ENCODE data around the gene NPLOC4. TPM values are rescaled to one million over a fixed set of nuclear protein-coding genes. Genes with fewer than 3 reads are reported as not detected.

Gene NPLOC4
- total and polyA plus RNA-seq, 2 of the 13 experiments (the other 11 are each of a cell fraction or from before 2014, with no cell fraction given), result 57.0 to 97.0 TPM

DNA sequence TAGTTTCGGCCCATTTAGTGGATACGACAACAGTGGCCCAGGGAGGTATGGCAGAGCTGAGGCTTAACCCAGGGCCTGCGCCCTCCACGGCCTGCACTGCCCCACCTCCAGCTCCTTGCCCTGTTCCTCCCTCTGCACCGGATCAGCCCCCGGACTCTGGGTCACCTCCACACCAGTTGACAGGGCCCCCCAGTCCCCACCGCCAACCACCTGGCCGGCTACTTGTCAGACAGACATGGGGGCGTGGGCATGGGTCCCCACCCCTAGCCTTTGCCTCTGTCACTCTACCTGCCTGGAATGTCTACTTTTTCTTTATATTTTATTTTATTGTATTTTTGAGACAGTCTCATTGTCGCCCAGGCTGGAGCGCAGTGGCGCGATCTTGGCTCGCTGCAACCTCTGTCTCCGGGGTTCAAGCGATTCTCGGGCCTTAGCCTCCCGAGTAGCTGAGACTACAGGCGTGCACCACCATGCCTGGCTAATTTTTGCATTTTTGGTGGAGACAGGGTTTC, 121.3 kb downstream of the NPLOC4 start (continued):
- TF ChIP-seq CHCHD3 (CRISPR knock-in tag; IDR thresholded peaks at IDR 0.05) (no peak), ZMYM3 (CRISPR knock-in tag; IDR thresholded peaks at IDR 0.05) (peak; percentile 48; the same call in 1 of the 2 replicates), ZC3H13 (CRISPR knock-in tag; IDR thresholded peaks at IDR 0.05) (no peak), GFI1 (CRISPR knock-in tag; IDR thresholded peaks at IDR 0.05; ENCODE audit: borderline replicate concordance) (no peak), SIX1 (CRISPR knock-in tag; IDR thresholded peaks at IDR 0.05; ENCODE audit: borderline replicate concordance) (no peak), ZNF629 (CRISPR knock-in tag; conservative IDR thresholded peaks at IDR 0.05) (no peak), RARG (CRISPR knock-in tag; IDR thresholded peaks at IDR 0.05; ENCODE audit: low read depth) (no peak), ZSCAN12 (CRISPR knock-in tag; IDR thresholded peaks at IDR 0.05) (no peak), ZBTB3 (CRISPR knock-in tag; IDR thresholded peaks at IDR 0.05; ENCODE audit: borderline replicate concordance, low read depth) (no peak), ZNF772 (CRISPR knock-in tag; IDR thresholded peaks at IDR 0.05) (peak; percentile 24; the same call in 1 of the 2 replicates), MAZ (IDR thresholded peaks at IDR 0.05; ENCODE audit: borderline replicate concordance, low read depth, low read length) (no peak), MAZ (CRISPR knock-in tag; IDR thresholded peaks at IDR 0.05; ENCODE audit: low read depth) (no peak), STAT5B (CRISPR knock-in tag; IDR thresholded peaks at IDR 0.05) (no peak), IKZF4 (CRISPR knock-in tag; IDR thresholded peaks at IDR 0.05; ENCODE audit: borderline replicate concordance, low read depth, not compliant biosample characterization) (peak; percentile 3), KDM4B (CRISPR knock-in tag; IDR thresholded peaks at IDR 0.05) (no peak), CCDC6 (CRISPR knock-in tag; IDR thresholded peaks at IDR 0.05) (no peak)
- TF ChIP-seq, protein P1, sequence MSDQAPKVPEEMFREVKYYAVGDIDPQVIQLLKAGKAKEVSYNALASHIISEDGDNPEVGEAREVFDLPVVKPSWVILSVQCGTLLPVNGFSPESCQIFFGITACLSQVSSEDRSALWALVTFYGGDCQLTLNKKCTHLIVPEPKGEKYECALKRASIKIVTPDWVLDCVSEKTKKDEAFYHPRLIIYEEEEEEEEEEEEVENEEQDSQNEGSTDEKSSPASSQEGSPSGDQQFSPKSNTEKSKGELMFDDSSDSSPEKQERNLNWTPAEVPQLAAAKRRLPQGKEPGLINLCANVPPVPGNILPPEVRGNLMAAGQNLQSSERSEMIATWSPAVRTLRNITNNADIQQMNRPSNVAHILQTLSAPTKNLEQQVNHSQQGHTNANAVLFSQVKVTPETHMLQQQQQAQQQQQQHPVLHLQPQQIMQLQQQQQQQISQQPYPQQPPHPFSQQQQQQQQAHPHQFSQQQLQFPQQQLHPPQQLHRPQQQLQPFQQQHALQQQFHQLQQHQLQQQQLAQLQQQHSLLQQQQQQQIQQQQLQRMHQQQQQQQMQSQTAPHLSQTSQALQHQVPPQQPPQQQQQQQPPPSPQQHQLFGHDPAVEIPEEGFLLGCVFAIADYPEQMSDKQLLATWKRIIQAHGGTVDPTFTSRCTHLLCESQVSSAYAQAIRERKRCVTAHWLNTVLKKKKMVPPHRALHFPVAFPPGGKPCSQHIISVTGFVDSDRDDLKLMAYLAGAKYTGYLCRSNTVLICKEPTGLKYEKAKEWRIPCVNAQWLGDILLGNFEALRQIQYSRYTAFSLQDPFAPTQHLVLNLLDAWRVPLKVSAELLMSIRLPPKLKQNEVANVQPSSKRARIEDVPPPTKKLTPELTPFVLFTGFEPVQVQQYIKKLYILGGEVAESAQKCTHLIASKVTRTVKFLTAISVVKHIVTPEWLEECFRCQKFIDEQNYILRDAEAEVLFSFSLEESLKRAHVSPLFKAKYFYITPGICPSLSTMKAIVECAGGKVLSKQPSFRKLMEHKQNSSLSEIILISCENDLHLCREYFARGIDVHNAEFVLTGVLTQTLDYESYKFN (CRISPR knock-in tag; conservative IDR thresholded peaks at IDR 0.05), result peak; percentile 3; the same call in 1 of the 2 replicates
- TF ChIP-seq, protein P2, sequence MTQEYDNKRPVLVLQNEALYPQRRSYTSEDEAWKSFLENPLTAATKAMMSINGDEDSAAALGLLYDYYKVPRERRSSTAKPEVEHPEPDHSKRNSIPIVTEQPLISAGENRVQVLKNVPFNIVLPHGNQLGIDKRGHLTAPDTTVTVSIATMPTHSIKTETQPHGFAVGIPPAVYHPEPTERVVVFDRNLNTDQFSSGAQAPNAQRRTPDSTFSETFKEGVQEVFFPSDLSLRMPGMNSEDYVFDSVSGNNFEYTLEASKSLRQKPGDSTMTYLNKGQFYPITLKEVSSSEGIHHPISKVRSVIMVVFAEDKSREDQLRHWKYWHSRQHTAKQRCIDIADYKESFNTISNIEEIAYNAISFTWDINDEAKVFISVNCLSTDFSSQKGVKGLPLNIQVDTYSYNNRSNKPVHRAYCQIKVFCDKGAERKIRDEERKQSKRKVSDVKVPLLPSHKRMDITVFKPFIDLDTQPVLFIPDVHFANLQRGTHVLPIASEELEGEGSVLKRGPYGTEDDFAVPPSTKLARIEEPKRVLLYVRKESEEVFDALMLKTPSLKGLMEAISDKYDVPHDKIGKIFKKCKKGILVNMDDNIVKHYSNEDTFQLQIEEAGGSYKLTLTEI (CRISPR knock-in tag; conservative IDR thresholded peaks at IDR 0.05), result no peak
- TF ChIP-seq, protein P3, sequence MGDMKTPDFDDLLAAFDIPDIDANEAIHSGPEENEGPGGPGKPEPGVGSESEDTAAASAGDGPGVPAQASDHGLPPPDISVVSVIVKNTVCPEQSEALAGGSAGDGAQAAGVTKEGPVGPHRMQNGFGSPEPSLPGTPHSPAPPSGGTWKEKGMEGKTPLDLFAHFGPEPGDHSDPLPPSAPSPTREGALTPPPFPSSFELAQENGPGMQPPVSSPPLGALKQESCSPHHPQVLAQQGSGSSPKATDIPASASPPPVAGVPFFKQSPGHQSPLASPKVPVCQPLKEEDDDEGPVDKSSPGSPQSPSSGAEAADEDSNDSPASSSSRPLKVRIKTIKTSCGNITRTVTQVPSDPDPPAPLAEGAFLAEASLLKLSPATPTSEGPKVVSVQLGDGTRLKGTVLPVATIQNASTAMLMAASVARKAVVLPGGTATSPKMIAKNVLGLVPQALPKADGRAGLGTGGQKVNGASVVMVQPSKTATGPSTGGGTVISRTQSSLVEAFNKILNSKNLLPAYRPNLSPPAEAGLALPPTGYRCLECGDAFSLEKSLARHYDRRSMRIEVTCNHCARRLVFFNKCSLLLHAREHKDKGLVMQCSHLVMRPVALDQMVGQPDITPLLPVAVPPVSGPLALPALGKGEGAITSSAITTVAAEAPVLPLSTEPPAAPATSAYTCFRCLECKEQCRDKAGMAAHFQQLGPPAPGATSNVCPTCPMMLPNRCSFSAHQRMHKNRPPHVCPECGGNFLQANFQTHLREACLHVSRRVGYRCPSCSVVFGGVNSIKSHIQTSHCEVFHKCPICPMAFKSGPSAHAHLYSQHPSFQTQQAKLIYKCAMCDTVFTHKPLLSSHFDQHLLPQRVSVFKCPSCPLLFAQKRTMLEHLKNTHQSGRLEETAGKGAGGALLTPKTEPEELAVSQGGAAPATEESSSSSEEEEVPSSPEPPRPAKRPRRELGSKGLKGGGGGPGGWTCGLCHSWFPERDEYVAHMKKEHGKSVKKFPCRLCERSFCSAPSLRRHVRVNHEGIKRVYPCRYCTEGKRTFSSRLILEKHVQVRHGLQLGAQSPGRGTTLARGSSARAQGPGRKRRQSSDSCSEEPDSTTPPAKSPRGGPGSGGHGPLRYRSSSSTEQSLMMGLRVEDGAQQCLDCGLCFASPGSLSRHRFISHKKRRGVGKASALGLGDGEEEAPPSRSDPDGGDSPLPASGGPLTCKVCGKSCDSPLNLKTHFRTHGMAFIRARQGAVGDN (CRISPR knock-in tag; IDR thresholded peaks at IDR 0.05), result 0 out of 2 replicates have a peak, but pooled peaks have one; percentile 8
- TF ChIP-seq, protein P4, sequence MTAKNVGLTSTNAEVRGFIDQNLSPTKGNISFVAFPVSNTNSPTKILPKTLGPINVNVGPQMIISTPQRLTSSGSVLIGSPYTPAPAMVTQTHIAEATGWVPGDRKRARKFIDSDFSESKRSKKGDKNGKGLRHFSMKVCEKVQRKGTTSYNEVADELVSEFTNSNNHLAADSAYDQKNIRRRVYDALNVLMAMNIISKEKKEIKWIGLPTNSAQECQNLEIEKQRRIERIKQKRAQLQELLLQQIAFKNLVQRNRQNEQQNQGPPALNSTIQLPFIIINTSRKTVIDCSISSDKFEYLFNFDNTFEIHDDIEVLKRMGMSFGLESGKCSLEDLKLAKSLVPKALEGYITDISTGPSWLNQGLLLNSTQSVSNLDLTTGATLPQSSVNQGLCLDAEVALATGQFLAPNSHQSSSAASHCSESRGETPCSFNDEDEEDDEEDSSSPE (CRISPR knock-in tag; IDR thresholded peaks at IDR 0.05), result no peak

Measured in HepG2 (cell line).